ENCODE results near the gene GALNT4. TPM values are rescaled to one million over a fixed set of nuclear protein-coding genes. Genes with fewer than 3 reads are reported as not detected.

The GALNT4 gene
- polyA plus RNA-seq, 1 donor (not counting 4 experiments of a cell fraction or from before 2014, with no cell fraction given) = 3.4 TPM

DNA sequence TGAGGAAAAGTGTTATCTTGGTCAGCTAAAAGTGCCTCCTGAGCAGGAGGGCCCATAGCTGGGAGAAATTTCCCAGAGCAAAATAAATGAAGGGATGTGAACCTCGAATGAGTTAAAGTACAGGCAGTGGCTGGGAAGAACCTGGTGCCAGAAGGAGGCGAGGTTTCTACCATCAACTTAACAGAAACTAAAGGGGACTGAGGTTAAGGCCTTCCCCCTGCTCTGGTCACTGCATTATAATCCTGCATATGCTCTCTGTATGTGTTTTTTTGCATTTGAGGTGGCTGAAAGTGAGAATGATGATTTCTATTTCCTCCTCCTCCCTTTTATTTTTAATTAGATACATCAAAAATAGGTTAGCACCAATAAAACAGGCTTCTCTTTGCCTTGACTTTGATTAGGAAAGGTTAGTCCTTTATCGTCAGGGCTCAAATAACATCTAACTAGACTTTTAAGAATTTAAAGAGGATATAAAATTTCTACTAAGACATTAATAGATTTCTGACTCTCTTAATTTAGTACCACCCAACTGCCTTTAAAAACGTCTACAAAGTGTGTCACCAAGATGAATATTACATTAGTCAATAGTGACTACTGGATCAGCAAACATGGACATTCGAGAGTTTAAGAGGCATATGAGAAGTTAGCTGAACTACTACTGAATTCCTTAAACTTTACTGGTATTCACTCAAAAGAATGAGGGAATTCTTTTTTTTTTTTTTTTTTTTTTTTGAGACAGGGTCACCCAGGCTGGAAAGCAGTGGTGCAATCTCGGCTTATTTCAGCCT, 49.2 kb downstream of the GALNT4 start:
- H3K79me2 ChIP-seq (ENCODE audit: control insufficient read depth, insufficient read depth, low read length) = no peaks in the 10 kb centered on the region
- H3K27ac ChIP-seq (ENCODE audit: control insufficient read depth, insufficient read depth, low read length) = no peak overlapping the region
- H3K4me3 ChIP-seq (ENCODE audit: control insufficient read depth in 2 of 3, extremely low read depth in 1 of 3, insufficient read depth in 2 of 3, low read depth in 1 of 3, low read length in 3 of 3) = no peak overlapping the region
- no peak overlapping the region for H3K4me2 ChIP-seq (ENCODE audit: control insufficient read depth, extremely low read depth, insufficient read depth, low read depth, low read length)
- FAIRE-seq (no peak), DNase-seq (ENCODE audit: low read depth, low spot score) (no peak)
- no peak overlapping the region for H3K9ac ChIP-seq (ENCODE audit: control insufficient read depth, extremely low read depth, insufficient read depth, low read length)
- H3K4me1 ChIP-seq (ENCODE audit: control insufficient read depth, extremely low read depth, insufficient read depth, low read length) = peaks cover 16% of the 10 kb centered on the region
- H3K9me3 ChIP-seq (ENCODE audit: control insufficient read depth, low read depth, low read length) = no peaks in the 10 kb centered on the region
- dilution Hi-C loops (cut with MboI; ENCODE audit: extremely low pct_ligation_motif_present, low sequenced_read_pairs) = no loop called here
- no peak overlapping the region for H2AFZ ChIP-seq (ENCODE audit: control insufficient read depth, low read length)
- TF ChIP-seq, protein P1, sequence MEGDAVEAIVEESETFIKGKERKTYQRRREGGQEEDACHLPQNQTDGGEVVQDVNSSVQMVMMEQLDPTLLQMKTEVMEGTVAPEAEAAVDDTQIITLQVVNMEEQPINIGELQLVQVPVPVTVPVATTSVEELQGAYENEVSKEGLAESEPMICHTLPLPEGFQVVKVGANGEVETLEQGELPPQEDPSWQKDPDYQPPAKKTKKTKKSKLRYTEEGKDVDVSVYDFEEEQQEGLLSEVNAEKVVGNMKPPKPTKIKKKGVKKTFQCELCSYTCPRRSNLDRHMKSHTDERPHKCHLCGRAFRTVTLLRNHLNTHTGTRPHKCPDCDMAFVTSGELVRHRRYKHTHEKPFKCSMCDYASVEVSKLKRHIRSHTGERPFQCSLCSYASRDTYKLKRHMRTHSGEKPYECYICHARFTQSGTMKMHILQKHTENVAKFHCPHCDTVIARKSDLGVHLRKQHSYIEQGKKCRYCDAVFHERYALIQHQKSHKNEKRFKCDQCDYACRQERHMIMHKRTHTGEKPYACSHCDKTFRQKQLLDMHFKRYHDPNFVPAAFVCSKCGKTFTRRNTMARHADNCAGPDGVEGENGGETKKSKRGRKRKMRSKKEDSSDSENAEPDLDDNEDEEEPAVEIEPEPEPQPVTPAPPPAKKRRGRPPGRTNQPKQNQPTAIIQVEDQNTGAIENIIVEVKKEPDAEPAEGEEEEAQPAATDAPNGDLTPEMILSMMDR (optimal IDR thresholded peaks at IDR 0.05 in 1 of 3, IDR thresholded peaks at IDR 0.05 in 1 of 3, conservative IDR thresholded peaks at IDR 0.05 in 1 of 3; ENCODE audit: extremely low read depth in 1 of 3, insufficient read depth in 2 of 3, low read length in 3 of 3) = no peak
- TF ChIP-seq EZH2 (IDR thresholded peaks at IDR 0.05; ENCODE audit: low read length) = no peak
- no peaks in the 10 kb centered on the region for H3K36me3 ChIP-seq (ENCODE audit: control insufficient read depth in 2 of 2, extremely low read depth in 1 of 2, insufficient read depth in 2 of 2, low read length in 2 of 2)
- H3K9me1 ChIP-seq (ENCODE audit: control insufficient read depth, extremely low read depth, insufficient read depth, low read length) = no peaks in the 10 kb centered on the region
- no peaks in the 10 kb centered on the region for H3K27me3 ChIP-seq (ENCODE audit: control insufficient read depth, extremely low read depth, insufficient read depth, low read length)
- no peaks in the 10 kb centered on the region for H4K20me1 ChIP-seq (ENCODE audit: control insufficient read depth, extremely low read depth, insufficient read depth, low read length)

DNA sequence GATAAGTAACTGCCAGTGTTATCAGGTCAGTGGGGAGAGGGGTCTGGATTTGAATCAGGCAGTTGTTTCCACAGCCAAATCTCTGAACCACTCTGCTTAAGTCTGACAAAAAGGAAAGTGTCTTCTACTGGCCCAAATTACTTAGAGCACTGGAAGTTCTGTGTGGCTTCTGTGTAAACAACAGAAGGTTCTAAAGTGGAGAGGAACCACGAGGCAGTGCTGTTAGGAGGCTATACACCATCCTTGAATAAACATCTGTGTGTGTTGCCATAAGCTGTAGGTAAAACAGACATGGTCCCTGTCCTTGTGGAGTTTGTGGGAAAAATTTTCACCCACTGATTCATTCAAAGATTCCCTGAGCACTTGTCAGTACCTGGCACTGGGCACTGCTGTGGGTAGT, 50.0 kb downstream of the GALNT4 start:
- H3K27ac ChIP-seq (ENCODE audit: control insufficient read depth, insufficient read depth, low read length) = no peak overlapping the region
- H3K4me3 ChIP-seq (ENCODE audit: control insufficient read depth in 2 of 3, extremely low read depth in 1 of 3, insufficient read depth in 2 of 3, low read depth in 1 of 3, low read length in 3 of 3) = no peak overlapping the region
- H3K36me3 ChIP-seq (ENCODE audit: control insufficient read depth in 2 of 2, extremely low read depth in 1 of 2, insufficient read depth in 2 of 2, low read length in 2 of 2) = no peaks in the 10 kb centered on the region
- DNase-seq (ENCODE audit: low read depth, low spot score) = no peak
- H3K9me1 ChIP-seq (ENCODE audit: control insufficient read depth, extremely low read depth, insufficient read depth, low read length) = no peaks in the 10 kb centered on the region
- H4K20me1 ChIP-seq (ENCODE audit: control insufficient read depth, extremely low read depth, insufficient read depth, low read length) = no peaks in the 10 kb centered on the region
- no peak overlapping the region for H3K4me2 ChIP-seq (ENCODE audit: control insufficient read depth, extremely low read depth, insufficient read depth, low read depth, low read length)
- dilution Hi-C loops (cut with MboI; ENCODE audit: extremely low pct_ligation_motif_present, low sequenced_read_pairs) = loop anchor here (25.0 kb wide), 1 partner anchor 412 kb away; no protein-coding TSS in a partner anchor
- no peaks in the 10 kb centered on the region for H3K9me3 ChIP-seq (ENCODE audit: control insufficient read depth, low read depth, low read length)
- H3K4me1 ChIP-seq (ENCODE audit: control insufficient read depth, extremely low read depth, insufficient read depth, low read length) = peaks cover 16% of the 10 kb centered on the region
- TF ChIP-seq EZH2 (IDR thresholded peaks at IDR 0.05; ENCODE audit: low read length) = no peak
- TF ChIP-seq, protein P1 (optimal IDR thresholded peaks at IDR 0.05 in 1 of 3, IDR thresholded peaks at IDR 0.05 in 1 of 3, conservative IDR thresholded peaks at IDR 0.05 in 1 of 3; ENCODE audit: extremely low read depth in 1 of 3, insufficient read depth in 2 of 3, low read length in 3 of 3) = no peak
- no peak for FAIRE-seq
- H3K79me2 ChIP-seq (ENCODE audit: control insufficient read depth, insufficient read depth, low read length) = no peaks in the 10 kb centered on the region
- no peak overlapping the region for H2AFZ ChIP-seq (ENCODE audit: control insufficient read depth, low read length)
- H3K27me3 ChIP-seq (ENCODE audit: control insufficient read depth, extremely low read depth, insufficient read depth, low read length) = no peaks in the 10 kb centered on the region
- no peak overlapping the region for H3K9ac ChIP-seq (ENCODE audit: control insufficient read depth, extremely low read depth, insufficient read depth, low read length)

Small RNAs within 50 kb of the gene (small RNA-seq; reads per million reads assigned to genes)
- 0 reads per million in 3 experiments for gene AC025034.2 (ENCODE audit: insufficient read length in 3 of 3, low read depth in 3 of 3, low replicate concordance in 1 of 3)
- 0 reads per million in 3 experiments for gene POC1B-GALNT4 (ENCODE audit: insufficient read length in 3 of 3, low read depth in 3 of 3, low replicate concordance in 1 of 3)

Other genes with a start within 250 kb of the GALNT4 start
- 205 to 251 TPM (median 221 TPM) in 3 replicates for gene DUSP6, start 172.3 kb downstream of the GALNT4 start, polyA plus RNA-seq
- 11.9 to 16.4 TPM (median 15.4 TPM) in 3 replicates for gene POC1B, start 1.3 kb upstream of the GALNT4 start, polyA plus RNA-seq
- gene ATP2B1, start 184.0 kb upstream of the GALNT4 start, polyA plus RNA-seq = 16.4 to 24.6 TPM (median 16.8 TPM) in 3 replicates